GM23338 (cell line): ENCODE results near the gene ONECUT3. TPM values are rescaled to one million over a fixed set of nuclear protein-coding genes. Genes with fewer than 3 reads are reported as not detected.

Experiments used
- ATAC-seq: fragments of 200-7000 bp; cut with Tn5 transposase; 3 replicates; pipeline ENCODE4 v1.9.1; 2020
- DNase-seq: peaks from one replicate; pipeline ENCODE4 v3.0.0-alpha.2; 2015; ENCODE audit warnings: low spot score
- H2AFZ ChIP-seq: fragments of 200-600 bp; sonication (generic); 2 replicates; pipeline ENCODE4 v1.8.0; 2016; ENCODE audit warnings: antibody characterized with exemption, mild to moderate bottlenecking, moderate library complexity
- H3F3A ChIP-seq: fragments of 200-600 bp; sonication (generic); replicated peaks from 2 replicates; pipeline ENCODE4 v1.8.0; 2017; ENCODE audit warnings: antibody characterized with exemption, mixed run types, low read depth
- H3K27ac ChIP-seq: fragments of 200-600 bp; sonication (generic); 2 replicates; pipeline ENCODE4 v1.6.1; 2016; ENCODE audit warnings: low read depth
- H3K27me3 ChIP-seq: fragments of 200-600 bp; sonication (generic); 2 replicates; pipeline ENCODE4 v1.8.0; 2016; ENCODE audit warnings: mild to moderate bottlenecking, mixed run types, moderate library complexity; ENCODE audit not compliant: insufficient read depth
- H3K36me3 ChIP-seq: fragments of 200-600 bp; sonication (generic); 2 replicates; pipeline ENCODE4 v1.8.0; 2016; ENCODE audit warnings: mild to moderate bottlenecking; ENCODE audit not compliant: insufficient read depth
- H3K4me1 ChIP-seq: fragments of 200-600 bp; sonication (generic); 2 replicates; pipeline ENCODE4 v1.8.0; 2016; ENCODE audit warnings: mild to moderate bottlenecking, moderate library complexity; ENCODE audit not compliant: insufficient read depth
- H3K4me2 ChIP-seq: fragments of 200-600 bp; sonication (generic); 2 replicates; pipeline ENCODE4 v1.7.1; 2017; ENCODE audit warnings: mixed run types
- H3K4me3 ChIP-seq: fragments of 200-600 bp; sonication (generic); 2 replicates; pipeline ENCODE4 v1.6.1; 2016; ENCODE audit warnings: mixed run types
- H3K79me2 ChIP-seq: fragments of 200-600 bp; sonication (generic); replicated peaks from 2 replicates; pipeline ENCODE4 v1.8.0; 2017; ENCODE audit warnings: mild to moderate bottlenecking; ENCODE audit not compliant: insufficient read depth
- H3K9me2 ChIP-seq: fragments of 200-600 bp; sonication (generic); 2 replicates; pipeline ENCODE4 v1.8.0; 2017; ENCODE audit not compliant: insufficient read depth
- H4K20me1 ChIP-seq: fragments of 200-600 bp; sonication (generic); replicated peaks from 2 replicates; pipeline ENCODE4 v1.8.0; 2017; ENCODE audit warnings: mild to moderate bottlenecking; ENCODE audit not compliant: insufficient read depth
- H3K27ac Mint-ChIP-seq: 2 replicates; pipeline ENCODE4 v1.8.0; 2020; ENCODE audit warnings: inconsistent platforms, mild to moderate bottlenecking, moderate library complexity, mixed read lengths
- H3K27me3 Mint-ChIP-seq: 3 replicates; pipeline ENCODE4 v1.8.0; 2022; ENCODE audit warnings: low read depth, mild to moderate bottlenecking, moderate library complexity, mixed read lengths, inconsistent platforms; ENCODE audit not compliant: insufficient read depth, poor library complexity
- H3K36me3 Mint-ChIP-seq: 3 replicates; pipeline ENCODE4 v1.8.0; 2021; ENCODE audit warnings: low read depth, mild to moderate bottlenecking, inconsistent platforms, moderate library complexity, mixed read lengths
- H3K4me1 Mint-ChIP-seq: 3 replicates; pipeline ENCODE4 v1.8.0; 2020; ENCODE audit warnings: mild to moderate bottlenecking, inconsistent platforms, mixed read lengths
- H3K4me3 Mint-ChIP-seq: 3 replicates; pipeline ENCODE4 v1.8.0; 2021; ENCODE audit warnings: moderate library complexity, mild to moderate bottlenecking, inconsistent platforms, mixed read lengths
- H3K9me3 Mint-ChIP-seq: 3 replicates; pipeline ENCODE4 v1.8.0; 2020; ENCODE audit warnings: moderate library complexity, mild to moderate bottlenecking, inconsistent platforms, mixed read lengths
- CREB1 ChIP-seq: fragments of 250-450 bp; sonication (Bioruptor Pico); IDR thresholded peaks from 2 replicates; pipeline ENCODE4 v1.5.0; 2020; ENCODE audit warnings: low read depth, mild to moderate bottlenecking, moderate library complexity
- EZH2 ChIP-seq: fragments of 200-600 bp; sonication (generic); IDR thresholded peaks from one replicate; pipeline ENCODE4 v1.8.0; 2017; ENCODE audit warnings: antibody characterized with exemption, mild to moderate bottlenecking, low read depth; ENCODE audit not compliant: unreplicated experiment
- NANOG ChIP-seq: IDR thresholded peaks from 2 replicates; pipeline ENCODE4 v1.6.1; 2016; ENCODE audit warnings: antibody characterized with exemption, borderline replicate concordance
- POLR2AphosphoS5 ChIP-seq: IDR thresholded peaks from 2 replicates; pipeline ENCODE4 v1.6.1; 2016; ENCODE audit warnings: antibody characterized with exemption, low read depth
- ZNF114 ChIP-seq: fragments of 250-450 bp; sonication (Bioruptor Pico); IDR thresholded peaks from 2 replicates; pipeline ENCODE4 v1.5.0; 2020; ENCODE audit warnings: mild to moderate bottlenecking, moderate library complexity
- polyA plus RNA-seq: library from polyadenylated mRNA; unstranded; fragments of >200 nt; fragmentation: Nextera tagmentation; extraction: Ambion mirVana; gene quantifications from 2 replicates; pipeline ENCODE4 v1.2.1, GENCODE V29; 2016
- total RNA-seq: library from RNA; depleted of rRNA; stranded (reverse); fragments of >200 nt; shearing (Covaris generic); gene quantifications from 2 replicates; pipeline ENCODE4 v1.2.3, GENCODE V29; 2014
- TF ChIP-seq, protein P1 (sequence below), 2 experiments: fragments of 200-600 bp in 1 of 2; sonication (generic) in 1 of 2; conservative IDR thresholded peaks; 2 replicates each; pipeline versions ENCODE4 v1.5.1 to v1.6.1; 2016 to 2017; ENCODE audit warnings: antibody characterized with exemption in 2 of 2, low read depth in 2 of 2, mild to moderate bottlenecking in 2 of 2, moderate library complexity in 1 of 2

ONECUT3 gene
- total and polyA plus RNA-seq, 2 experiments from 2014 or later, result not detected

DNA sequence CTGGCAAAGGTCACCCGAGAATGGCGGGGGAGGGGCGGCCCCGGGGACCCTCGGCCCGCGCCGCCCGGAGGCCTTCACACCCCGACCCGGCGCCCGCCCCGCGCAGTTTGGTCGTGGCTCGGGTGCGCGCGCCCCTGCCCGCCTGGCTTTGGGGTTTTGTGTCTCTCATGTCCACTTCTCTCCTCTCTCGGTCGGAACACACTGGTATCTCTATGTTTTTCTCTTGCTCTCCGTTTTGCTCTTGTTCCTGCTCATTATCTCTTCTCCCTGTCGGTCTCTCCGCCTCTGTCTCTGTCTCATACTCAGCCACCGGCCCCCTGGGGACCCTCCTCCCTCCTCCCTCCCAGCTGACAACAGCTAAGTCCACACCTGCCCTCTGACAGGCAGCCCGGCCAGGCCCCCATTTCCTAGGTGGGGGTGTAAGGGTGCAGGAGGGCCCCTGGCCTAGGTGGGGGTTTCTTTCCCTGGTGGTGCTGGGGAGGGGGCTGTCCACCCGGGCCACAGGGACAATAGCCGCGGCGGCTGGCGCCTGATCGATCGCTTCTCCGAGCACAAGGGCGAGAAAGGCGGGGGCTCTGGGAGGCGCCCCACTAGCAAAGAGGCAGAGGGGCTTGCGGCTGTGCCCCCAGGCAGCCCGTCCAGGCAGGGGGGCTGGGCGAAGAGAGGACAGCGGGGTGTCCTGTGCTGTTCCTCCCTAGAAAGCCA, 2.3 kb downstream of the ONECUT3 start:
- H3K27ac Mint-ChIP-seq, result no peak overlapping the region
- H3K36me3 Mint-ChIP-seq, result no peaks in the 10 kb centered on the region
- no peaks in the 10 kb centered on the region for H3K36me3 ChIP-seq
- DNase-seq, result no peak
- no peaks in the 10 kb centered on the region; the same call in 2 of the 3 replicates for H3K9me3 Mint-ChIP-seq
- H3F3A ChIP-seq, result peaks cover 17% of the 10 kb centered on the region
- peaks cover 15% of the 10 kb centered on the region; the same call in 1 of the 2 replicates for H4K20me1 ChIP-seq
- H2AFZ ChIP-seq, result no peak overlapping the region
- peaks cover 92% of the 10 kb centered on the region for H3K27me3 ChIP-seq
- peaks cover 15% of the 10 kb centered on the region for H3K4me1 Mint-ChIP-seq
- peak overlapping the region; percentile 71 for H3K4me2 ChIP-seq
- H3K79me2 ChIP-seq, result no peaks in the 10 kb centered on the region
- TF ChIP-seq CREB1 (CRISPR knock-in tag), result no peak
- TF ChIP-seq EZH2, result peak; percentile 97
- H3K27me3 Mint-ChIP-seq, result peaks cover 87% of the 10 kb centered on the region
- no peaks in the 10 kb centered on the region for H3K9me2 ChIP-seq
- H3K27ac ChIP-seq, result no peak overlapping the region
- peak; percentile 4 for ATAC-seq
- peak overlapping the region; percentile 63 for H3K4me3 Mint-ChIP-seq
- peaks cover 14% of the 10 kb centered on the region; the same call in 1 of the 2 replicates for H3K4me1 ChIP-seq
- H3K4me3 ChIP-seq, result peak overlapping the region; percentile 43

DNA sequence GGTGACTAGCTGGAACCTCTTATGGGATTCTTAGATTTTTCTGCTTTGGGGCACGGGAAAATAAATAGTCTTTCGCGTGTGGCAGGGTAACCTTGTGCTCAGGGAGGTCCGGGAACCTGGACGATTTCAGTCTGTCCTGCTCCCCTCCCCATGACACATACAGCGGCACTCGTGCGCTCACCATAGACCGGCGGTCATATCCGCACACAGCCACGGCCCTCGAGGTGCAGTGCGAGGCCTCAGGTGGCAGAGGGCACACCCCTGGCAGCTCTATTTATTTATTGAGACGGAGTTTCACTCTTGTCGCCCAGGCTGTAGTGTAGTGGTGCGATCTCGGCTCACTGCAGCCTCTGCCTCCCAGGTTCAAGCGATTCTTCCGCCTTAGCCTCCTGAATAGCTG, 3.0 kb downstream of the ONECUT3 start:
- Histone ChIP-seq H3K36me3 (no peaks in the 10 kb centered on the region), H3K9me2 (no peaks in the 10 kb centered on the region), H3K4me1 (peaks cover 13% of the 10 kb centered on the region; the same call in 1 of the 2 replicates), H3K4me3 (peak overlapping the region; percentile 43; the same call in 1 of the 2 replicates), H3K4me2 (peak overlapping the region; percentile 71; the same call in 1 of the 2 replicates), H2AFZ (no peak overlapping the region), H3K79me2 (no peaks in the 10 kb centered on the region), H3F3A (peaks cover 17% of the 10 kb centered on the region), H3K27ac (no peak overlapping the region), H4K20me1 (peaks cover 14% of the 10 kb centered on the region; the same call in 1 of the 2 replicates), H3K27me3 (peaks cover 92% of the 10 kb centered on the region)
- DNase-seq, result no peak
- H3K36me3 Mint-ChIP-seq, result no peaks in the 10 kb centered on the region
- H3K27me3 Mint-ChIP-seq, result peaks cover 87% of the 10 kb centered on the region
- TF ChIP-seq EZH2 (peak; percentile 83), ZNF114 (CRISPR knock-in tag) (no peak)
- H3K27ac Mint-ChIP-seq, result no peak overlapping the region
- no peak overlapping the region for H3K4me3 Mint-ChIP-seq
- H3K9me3 Mint-ChIP-seq, result peaks cover 3% of the 10 kb centered on the region; the same call in 1 of the 3 replicates
- ATAC-seq, result no peak
- H3K4me1 Mint-ChIP-seq, result peaks cover 15% of the 10 kb centered on the region

DNA sequence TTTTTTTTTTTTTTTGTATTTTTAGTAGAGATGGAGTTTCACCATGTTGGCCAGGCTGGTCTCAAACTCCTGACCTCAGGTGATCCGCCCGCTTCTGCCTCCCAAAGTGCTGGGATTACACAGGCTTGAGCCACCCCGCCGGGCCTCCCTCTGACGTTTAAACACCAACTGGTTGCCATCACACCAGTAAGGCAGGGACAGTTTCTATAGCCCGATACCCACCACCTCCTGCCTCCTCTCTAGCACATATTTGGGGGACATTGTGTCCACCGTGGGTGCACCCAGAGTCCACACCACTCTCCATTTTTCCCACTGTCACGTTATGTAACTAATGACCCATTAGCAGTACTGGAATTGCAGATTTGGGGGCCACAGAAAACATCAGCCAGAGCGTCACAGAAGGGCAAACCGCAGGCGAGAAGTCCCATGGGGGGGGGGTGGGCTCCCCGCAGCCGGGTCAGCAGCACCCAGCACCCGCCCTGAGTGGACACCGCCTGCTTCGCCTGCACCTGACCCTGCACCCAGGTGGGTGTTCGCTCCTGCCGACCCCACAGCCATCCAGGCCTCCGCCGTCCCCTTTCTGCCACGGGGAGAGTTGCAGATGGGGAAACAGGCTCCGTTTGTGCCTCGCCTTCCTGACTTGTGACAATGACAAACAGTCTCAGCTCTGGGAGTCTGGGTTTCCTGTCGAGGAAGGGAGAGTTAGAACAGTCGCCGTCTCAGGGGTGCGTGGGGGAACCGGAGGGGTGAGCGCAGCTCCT, 3.6 kb downstream of the ONECUT3 start:
- Mint-ChIP-seq H3K9me3 (peaks cover 5% of the 10 kb centered on the region; the same call in 1 of the 3 replicates), H3K27me3 (peaks cover 87% of the 10 kb centered on the region), H3K36me3 (no peaks in the 10 kb centered on the region), H3K4me1 (peaks cover 14% of the 10 kb centered on the region), H3K4me3 (peak overlapping the region; percentile 40; the same call in 1 of the 3 replicates), H3K27ac (no peak overlapping the region)
- TF ChIP-seq EZH2 (peak; percentile 82), NANOG (no peak), POLR2AphosphoS5 (no peak)
- TF ChIP-seq, protein P1, sequence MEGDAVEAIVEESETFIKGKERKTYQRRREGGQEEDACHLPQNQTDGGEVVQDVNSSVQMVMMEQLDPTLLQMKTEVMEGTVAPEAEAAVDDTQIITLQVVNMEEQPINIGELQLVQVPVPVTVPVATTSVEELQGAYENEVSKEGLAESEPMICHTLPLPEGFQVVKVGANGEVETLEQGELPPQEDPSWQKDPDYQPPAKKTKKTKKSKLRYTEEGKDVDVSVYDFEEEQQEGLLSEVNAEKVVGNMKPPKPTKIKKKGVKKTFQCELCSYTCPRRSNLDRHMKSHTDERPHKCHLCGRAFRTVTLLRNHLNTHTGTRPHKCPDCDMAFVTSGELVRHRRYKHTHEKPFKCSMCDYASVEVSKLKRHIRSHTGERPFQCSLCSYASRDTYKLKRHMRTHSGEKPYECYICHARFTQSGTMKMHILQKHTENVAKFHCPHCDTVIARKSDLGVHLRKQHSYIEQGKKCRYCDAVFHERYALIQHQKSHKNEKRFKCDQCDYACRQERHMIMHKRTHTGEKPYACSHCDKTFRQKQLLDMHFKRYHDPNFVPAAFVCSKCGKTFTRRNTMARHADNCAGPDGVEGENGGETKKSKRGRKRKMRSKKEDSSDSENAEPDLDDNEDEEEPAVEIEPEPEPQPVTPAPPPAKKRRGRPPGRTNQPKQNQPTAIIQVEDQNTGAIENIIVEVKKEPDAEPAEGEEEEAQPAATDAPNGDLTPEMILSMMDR (conservative IDR thresholded peaks at IDR 0.05; ENCODE audit: low read depth in 2 of 2), result no peak
- ATAC-seq, result no peak
- peaks cover 92% of the 10 kb centered on the region for H3K27me3 ChIP-seq
- H3K36me3 ChIP-seq, result no peaks in the 10 kb centered on the region
- peaks cover 19% of the 10 kb centered on the region; the same call in 1 of the 2 replicates for H4K20me1 ChIP-seq
- H3K9me2 ChIP-seq, result no peaks in the 10 kb centered on the region
- H3K4me1 ChIP-seq, result peaks cover 11% of the 10 kb centered on the region; the same call in 1 of the 2 replicates
- H3K4me3 ChIP-seq, result no peak overlapping the region
- DNase-seq, result no peak
- peaks cover 16% of the 10 kb centered on the region for H3F3A ChIP-seq
- 0 out of 2 replicates have a peak overlapping the region, but pooled peaks have one; percentile 68 for H3K4me2 ChIP-seq
- H3K27ac ChIP-seq, result no peak overlapping the region
- H2AFZ ChIP-seq, result no peak overlapping the region
- no peaks in the 10 kb centered on the region for H3K79me2 ChIP-seq
